ENCODE measurements around the gene ZNF143. TPM values are rescaled to one million over a fixed set of nuclear protein-coding genes. Genes with fewer than 3 reads are reported as not detected.

The ZNF143 gene
- total and polyA plus RNA-seq, 10 donors = 12.1 to 42.5 (median 32.9) TPM

DNA sequence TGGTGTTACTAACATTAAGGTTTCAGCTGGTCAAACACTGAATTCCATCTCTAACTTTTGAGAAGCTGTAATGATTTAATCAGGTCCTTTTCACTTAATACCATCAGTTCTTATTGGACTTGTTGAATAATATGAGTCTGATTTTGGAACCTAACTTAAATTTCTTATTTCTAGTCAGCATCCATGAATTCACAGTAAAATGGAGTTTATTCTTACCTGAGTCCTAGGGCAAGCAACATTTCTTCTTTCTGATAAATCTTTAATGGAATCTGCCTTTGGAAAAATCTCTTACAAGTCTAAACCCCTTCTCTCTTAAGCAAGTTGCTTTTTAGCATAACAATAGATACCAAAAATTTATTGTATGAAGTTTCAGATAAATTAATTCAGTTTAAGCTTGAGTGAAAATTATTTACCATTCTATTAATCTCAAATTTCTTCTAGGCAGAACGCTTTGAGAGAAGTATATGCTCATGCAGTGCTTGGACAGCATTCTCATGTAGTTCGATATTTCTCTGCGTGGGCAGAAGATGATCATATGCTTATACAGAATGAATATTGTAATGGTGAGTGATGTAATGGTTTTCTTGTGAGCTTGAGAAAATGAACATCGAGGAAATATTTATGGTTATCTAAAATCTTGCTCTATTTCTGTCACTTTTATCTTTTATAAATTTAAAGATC is 116.0 kb downstream of the ZNF143 start:
- Histone ChIP-seq H3K4me3 (peak overlapping the region in 6 of 8 donors; percentile 6 to 95 (median 80)), H3K9me3 (no peaks in the 10 kb centered on the region), H3K4me1 (peaks cover 6 to 70% (median 42%) of the 10 kb centered on the region in 6 donors), H3K27ac (peak overlapping the region in 7 of 8 donors; percentile 52 to 97 (median 90)), H3K27me3 (replicated peaks in 1 of 7) (no peaks in the 10 kb centered on the region), H3K36me3 (peaks cover 0 to 41% (median 9%) of the 10 kb centered on the region in 6 donors)
- 53 to 74% (median 64%) methylated on average over 4 of the region's 4 CpGs for WGBS, 5 donors
- TF ChIP-seq POLR2AphosphoS5 (IDR thresholded peaks at IDR 0.05) = no peak
- DNase-seq = no peak
- intact Hi-C loops (cut with DNase I; ENCODE audit: low total_unique reads) = no loop called here

- WGBS, 5 donors = 50 to 66% (median 56%) methylated on average over 7 of the region's 7 CpGs
- TF ChIP-seq POLR2AphosphoS5 (IDR thresholded peaks at IDR 0.05) (no peak), POLR2A (IDR thresholded peaks at IDR 0.05) (no peak), CTCF (IDR thresholded peaks at IDR 0.05 in 8 of 11, conservative IDR thresholded peaks at IDR 0.05 in 3 of 11) (no peak)
- Histone ChIP-seq H3K27me3 (replicated peaks in 1 of 7) (no peaks in the 10 kb centered on the region), H3K9me3 (no peaks in the 10 kb centered on the region), H3K27ac (peak overlapping the region in 7 of 8 donors; percentile 42 to 97 (median 88)), H3K4me3 (peak overlapping the region in 5 of 8 donors; percentile 5 to 95 (median 9)), H3K36me3 (peaks cover 0 to 48% (median 16%) of the 10 kb centered on the region in 6 donors), H3K4me1 (peaks cover 6 to 63% (median 35%) of the 10 kb centered on the region in 6 donors)
- DNase-seq = no peak
- intact Hi-C loops (cut with DNase I; ENCODE audit: low total_unique reads) = no loop called here
Measured at GRCh38 chr11:9577556-9577955, 116.7 kb downstream of the ZNF143 start.

Small RNA genes within 50 kb of the gene (small RNA-seq; reads per million reads assigned to genes)
- gene RF01210 (0 reads per million in 4 donors), gene SNORA23 (74.1 to 135 (median 116) reads per million in 4 donors)

Other genes starting within 250 kb of the ZNF143 start
- 100 to 1,000 TPM; 105 to 157 (median 112) TPM for gene DENND5A, start 195.7 kb upstream of the ZNF143 start, total RNA-seq
- 10 to 100 TPM; 20.8 to 33.8 (median 25.1) TPM for gene DENND5A, start 195.7 kb upstream of the ZNF143 start, polyA plus RNA-seq
- 10 to 100 TPM; 22.0 to 29.4 (median 25.7) TPM for gene TMEM41B, start 146.4 kb upstream of the ZNF143 start, total RNA-seq
- gene TMEM41B, start 146.4 kb upstream of the ZNF143 start, polyA plus RNA-seq = 10 to 100 TPM in 2 of 3 donors, 1 to 10 TPM in 1; 9.9 to 14.1 (median 11.3) TPM
- 100 to 1,000 TPM in 1 of 7 donors, 10 to 100 TPM in 6; 53.9 to 104 (median 67.7) TPM for gene IPO7, start 76.4 kb upstream of the ZNF143 start, total RNA-seq
- gene IPO7, start 76.4 kb upstream of the ZNF143 start, polyA plus RNA-seq = 10 to 100 TPM; 12.8 to 20.0 (median 17.9) TPM
- 10 to 100 TPM; 12.8 to 30.6 (median 16.9) TPM for gene WEE1, start 112.7 kb downstream of the ZNF143 start, total RNA-seq
- 10 to 100 TPM in 2 of 3 donors, 1 to 10 TPM in 1; 6.3 to 11.7 (median 11.1) TPM for gene WEE1, start 112.7 kb downstream of the ZNF143 start, polyA plus RNA-seq
- gene SWAP70, start 203.1 kb downstream of the ZNF143 start, total RNA-seq = 100 to 1,000 TPM in 6 of 7 donors, 10 to 100 TPM in 1; 95.2 to 130 (median 117) TPM
- gene SWAP70, start 203.1 kb downstream of the ZNF143 start, polyA plus RNA-seq = 10 to 100 TPM; 34.9 to 55.0 (median 38.6) TPM